ENCODE data around the gene RTP2.

The RTP2 gene

DNA sequence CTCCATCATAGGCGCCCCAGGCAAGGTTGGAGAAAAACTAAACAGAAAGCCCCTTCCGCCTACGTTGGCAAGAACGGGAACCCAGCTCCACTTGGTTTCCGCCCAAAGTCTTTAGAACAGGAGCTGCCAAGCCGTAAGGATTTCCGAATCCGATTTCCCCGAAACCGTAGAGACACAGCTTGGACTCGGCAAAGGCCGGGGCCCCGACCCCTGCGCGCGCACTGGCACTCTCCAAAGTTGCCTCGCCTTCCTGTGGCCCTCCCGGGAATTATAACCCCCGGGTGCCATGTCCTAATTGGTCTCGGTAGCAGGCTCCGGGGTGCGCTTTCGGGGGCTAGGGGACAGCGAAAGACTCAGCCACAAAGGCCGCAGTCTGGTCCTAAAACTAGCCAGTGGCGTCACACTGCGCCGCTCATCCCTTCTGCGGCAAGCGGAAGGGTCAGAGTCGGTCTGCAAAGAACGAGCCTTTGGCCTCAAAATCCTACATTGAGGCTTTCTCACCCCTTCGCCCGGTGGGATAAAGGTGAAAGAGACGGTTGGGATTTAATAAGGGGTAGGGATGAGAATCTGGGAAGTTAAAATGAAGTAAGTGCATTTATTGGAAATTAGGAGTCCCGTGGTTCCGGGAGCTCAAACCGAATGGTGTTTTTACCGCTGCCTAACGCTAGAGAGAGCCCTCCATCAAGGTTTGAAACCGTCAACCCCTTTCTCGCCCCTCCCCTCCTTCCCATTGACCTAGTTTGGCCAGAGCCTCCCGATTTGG lies 36.2 kb upstream of the RTP2 start:
- DNase-seq (ENCODE audit: low read depth, low spot score): no peak

DNA sequence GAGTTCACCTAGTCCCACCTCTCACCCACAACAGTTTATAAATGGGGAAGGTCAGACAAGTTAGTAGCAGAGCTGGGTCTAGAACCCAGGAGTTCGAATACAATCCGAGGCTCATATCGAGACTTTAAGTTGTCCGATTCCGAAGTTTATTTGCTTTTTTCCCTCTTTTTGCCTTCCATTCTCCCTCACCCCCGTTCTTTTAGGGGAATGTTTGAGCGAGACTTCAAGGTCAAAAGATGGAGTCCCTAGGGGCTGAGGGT lies 35.6 kb upstream of the RTP2 start:
- DNase-seq (ENCODE audit: low read depth, low spot score): no peak

DNA sequence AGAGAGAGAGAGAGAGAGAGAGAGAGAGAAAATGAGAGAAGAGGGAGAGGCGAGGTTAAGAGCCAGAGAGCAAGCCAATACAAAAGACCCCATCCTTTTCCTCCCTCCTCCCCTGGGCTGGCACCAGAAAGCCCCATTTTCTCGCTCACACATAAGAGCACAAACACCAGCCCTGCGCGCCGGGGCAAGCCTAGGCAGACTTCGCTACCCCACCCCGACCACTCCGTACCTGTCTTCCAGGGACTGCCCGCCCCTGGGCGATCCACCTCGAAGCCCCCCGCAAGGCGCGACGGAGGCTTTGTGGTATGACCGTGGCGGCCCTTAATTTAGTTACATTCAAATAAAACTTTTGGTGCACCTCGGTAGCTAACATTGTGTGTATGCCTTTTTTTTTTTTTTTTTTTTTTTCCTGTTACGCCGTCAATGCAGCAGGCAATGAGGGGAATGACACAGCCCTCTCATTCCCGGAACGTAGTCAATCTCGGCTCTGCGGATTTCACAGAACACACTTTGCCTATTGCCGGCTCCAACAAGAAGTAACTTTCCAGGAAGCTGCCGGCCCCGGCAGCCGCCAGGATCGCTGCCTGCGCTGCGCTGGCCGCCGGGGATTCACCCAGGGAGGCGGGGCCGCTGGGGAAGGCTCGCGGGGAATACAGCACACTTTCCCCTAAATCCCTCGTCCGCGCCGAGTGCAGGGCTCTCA lies 35.2 kb upstream of the RTP2 start:
- no peak for DNase-seq (ENCODE audit: low read depth, low spot score)

DNA sequence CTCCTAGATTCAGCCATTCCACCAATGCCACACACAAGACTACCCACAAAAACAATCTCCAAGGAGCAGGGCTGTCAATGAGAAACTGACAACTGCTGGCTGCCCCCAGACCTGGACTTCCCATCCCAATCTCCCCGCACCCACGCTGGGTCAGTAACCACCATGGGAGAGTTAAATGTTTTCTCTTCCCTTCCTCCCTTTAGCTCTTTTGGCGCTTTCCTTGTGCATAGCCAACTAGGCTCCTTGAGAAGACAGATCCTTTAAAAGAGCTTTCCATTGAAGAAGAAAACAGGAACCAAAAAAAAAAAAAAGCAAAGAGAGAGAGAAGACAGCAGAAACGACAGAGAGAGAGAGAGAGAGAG lies 34.6 kb upstream of the RTP2 start:
- no peak for DNase-seq (ENCODE audit: low read depth, low spot score)

DNA sequence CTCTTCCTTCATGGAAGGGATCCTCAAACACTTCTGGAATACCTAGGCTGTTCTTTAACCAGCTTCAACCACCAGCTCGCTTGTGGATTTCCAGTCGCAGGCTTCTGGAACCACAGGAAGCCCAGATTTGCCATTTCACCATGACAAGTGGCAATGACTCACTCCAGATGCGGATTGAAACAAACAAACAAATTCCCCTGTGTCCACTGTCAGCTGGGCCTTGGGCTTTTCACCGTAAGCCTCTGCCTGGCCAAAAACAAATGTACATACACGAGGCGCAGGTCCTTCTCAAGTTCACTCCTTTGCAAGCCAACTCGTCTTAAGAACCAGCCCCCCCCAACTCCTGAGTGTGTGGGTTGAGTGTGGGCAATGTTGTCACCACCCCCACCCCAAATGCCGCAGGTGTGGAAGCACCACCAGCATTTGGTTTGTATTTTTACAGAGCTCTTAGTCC lies 34.1 kb upstream of the RTP2 start:
- DNase-seq (ENCODE audit: low read depth, low spot score): no peak

DNA sequence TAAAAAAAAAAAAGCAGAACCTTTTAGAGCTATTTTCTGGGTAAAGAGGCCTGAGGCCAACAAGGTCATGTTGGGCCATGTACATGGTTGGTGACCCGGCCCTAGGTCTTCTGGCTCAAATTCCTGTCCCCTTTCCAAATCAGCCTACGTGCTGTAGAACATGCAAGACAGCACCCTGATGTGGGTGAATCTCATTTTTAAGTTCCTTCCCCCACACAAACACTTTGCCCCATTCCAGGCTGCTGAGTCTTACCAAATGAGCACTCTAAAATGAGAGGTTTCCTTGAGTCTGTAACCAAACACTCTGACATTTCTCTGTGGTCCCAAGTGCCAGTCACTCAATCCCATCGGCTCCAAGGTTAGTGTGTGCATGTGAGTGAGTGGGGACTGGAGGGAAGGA lies 33.5 kb upstream of the RTP2 start:
- DNase-seq (ENCODE audit: low read depth, low spot score): no peak

DNA sequence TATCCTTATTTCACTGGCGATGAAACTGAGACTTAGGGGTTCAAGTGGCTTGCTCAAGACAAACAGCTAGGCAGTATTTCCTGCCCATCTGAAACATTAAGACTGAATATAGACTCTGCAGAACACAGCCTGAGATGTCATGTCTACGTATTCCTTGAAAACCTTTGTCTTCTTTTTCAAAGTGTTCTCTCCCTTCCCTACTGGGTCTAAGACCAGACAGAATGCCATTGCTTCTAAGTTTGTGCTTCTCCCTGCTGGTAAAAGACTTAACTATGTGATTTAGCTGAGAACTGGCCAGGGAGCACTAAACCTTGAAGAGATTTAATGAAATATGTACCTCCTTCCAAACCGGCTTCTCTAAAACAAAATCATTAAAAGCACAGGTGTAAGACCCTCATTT lies 33.0 kb upstream of the RTP2 start:
- no peak for DNase-seq (ENCODE audit: low read depth, low spot score)

DNA sequence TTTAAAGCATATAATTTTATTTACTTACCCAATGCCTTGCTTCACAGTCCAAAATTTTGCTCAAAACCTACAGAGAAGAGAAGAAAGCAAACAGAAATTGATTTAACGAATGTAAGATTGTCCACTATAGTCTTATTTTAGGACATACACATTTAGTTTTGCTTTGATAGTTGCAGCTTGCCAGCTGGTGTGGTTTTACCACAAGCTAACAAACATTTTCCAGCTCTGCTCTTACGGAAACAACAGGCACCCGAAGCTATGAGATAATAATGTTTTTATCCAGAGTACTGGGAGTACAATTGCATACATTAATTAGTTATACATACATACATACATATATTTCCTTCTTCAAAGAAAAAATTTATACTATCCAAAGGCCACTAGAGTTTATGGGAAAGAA lies 32.5 kb upstream of the RTP2 start:
- DNase-seq (ENCODE audit: low read depth, low spot score): no peak

DNA sequence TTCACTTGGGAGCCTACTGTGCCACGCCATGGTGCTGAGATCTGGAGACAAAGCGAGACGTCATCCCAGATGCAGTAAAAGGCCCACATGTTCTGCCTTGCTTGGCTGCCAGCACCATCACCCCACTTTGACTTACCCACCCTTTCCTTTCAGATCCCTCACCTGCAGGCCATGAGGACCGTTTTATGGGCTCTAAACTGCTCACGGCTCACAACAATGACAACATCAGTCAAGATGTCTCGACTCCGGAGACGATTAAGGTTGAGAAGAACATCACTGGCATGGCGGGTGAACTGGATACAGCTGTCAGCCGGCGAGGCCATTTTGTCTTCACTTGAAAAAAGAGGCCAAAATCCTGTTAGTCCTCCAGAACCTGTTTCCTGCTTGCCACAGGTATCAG lies 31.0 kb upstream of the RTP2 start:
- no peak for DNase-seq (ENCODE audit: low read depth, low spot score)

DNA sequence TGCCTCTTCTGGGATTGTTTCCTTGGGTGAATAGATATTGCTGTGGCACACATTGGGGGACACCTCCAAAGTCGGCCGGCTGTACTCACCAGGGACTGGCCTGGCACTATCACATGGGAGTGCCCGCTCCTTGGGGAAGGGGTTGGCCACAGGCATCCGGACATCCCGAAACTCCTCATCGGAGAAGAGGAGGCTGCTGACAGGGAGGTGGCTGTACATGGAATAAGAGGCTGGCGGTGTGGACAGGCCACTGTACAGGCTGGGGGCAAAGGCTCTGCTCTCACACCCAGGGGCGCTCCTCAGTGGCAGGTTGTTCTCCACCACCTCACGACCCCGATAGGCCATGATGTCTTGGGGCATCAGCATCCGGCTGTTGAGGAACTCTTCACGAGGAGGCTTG lies 27.2 kb upstream of the RTP2 start:
- no peak for DNase-seq (ENCODE audit: low read depth, low spot score)

DNA sequence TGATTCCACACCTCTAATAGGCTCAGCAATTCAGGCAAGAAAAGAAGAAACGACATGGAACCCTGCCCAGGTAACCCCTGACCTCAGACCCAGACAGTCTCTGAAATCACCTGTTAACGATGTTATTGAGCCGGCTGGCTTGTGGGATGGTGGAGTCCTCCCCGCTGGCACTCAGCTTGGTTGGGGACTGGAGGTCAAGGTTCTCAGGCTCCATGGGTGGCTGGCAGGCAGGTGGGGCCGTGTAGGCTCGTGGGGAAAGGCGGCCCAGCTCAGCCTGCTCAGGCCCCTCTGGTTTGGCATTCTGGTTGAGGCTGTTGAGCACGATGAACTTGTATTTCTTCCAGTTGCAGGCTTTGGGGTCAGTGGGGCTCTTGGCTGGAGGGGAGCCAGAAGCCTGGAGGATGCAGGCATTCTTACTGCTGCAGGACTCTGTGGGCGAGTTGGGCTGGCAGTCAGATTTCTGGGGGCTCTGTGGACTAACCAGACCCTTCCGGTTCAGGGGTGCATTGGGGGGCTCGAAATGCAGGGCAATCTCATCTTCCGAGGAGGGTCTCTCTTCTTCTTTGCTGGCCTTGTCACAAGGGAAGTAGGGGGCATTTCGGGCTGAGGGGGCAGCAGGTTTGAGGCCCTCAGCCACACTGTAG lies 26.7 kb upstream of the RTP2 start:
- DNase-seq (ENCODE audit: low read depth, low spot score): no peak

DNA sequence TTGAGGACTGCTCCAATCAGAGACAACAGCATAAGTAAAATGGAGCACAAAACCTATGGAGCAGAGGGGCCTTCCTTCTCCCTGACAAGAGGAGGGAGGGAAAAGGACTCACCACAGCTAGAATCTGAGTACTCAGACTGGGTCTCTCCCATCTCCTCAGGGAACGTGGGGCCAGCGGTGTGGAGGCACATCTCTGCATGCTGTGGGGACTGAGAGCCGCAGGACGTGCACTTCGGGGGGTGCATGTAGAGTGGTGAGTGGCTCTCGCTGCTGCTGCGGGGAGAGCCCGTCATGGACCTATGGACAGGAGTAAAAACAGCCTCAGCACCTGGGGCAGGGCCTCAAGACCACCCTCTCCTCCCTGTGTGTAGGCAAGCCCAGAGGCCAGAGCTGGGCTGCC lies 25.9 kb upstream of the RTP2 start:
- DNase-seq (ENCODE audit: low read depth, low spot score): no peak

DNA sequence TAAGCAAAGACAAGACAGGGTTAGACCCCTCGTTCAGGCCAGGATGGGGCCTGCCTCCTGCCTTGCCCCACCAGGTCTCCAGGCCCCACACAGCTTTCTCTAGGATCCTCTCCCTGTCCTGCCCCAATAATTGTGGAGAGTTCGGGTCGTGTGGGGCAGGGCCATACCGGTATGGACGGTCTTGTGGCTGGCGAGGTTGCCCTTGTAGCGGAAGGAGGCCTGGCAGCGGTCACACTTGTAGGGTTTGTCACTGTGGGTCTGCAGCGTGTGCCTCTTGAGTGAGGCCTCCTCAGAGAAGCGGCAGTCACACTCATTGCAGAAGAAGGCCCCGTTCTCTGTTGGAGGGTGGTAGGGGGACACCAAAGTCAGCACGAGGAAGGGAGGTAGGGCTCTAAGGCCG lies 24.2 kb upstream of the RTP2 start:
- no peak for DNase-seq (ENCODE audit: low read depth, low spot score)

DNA sequence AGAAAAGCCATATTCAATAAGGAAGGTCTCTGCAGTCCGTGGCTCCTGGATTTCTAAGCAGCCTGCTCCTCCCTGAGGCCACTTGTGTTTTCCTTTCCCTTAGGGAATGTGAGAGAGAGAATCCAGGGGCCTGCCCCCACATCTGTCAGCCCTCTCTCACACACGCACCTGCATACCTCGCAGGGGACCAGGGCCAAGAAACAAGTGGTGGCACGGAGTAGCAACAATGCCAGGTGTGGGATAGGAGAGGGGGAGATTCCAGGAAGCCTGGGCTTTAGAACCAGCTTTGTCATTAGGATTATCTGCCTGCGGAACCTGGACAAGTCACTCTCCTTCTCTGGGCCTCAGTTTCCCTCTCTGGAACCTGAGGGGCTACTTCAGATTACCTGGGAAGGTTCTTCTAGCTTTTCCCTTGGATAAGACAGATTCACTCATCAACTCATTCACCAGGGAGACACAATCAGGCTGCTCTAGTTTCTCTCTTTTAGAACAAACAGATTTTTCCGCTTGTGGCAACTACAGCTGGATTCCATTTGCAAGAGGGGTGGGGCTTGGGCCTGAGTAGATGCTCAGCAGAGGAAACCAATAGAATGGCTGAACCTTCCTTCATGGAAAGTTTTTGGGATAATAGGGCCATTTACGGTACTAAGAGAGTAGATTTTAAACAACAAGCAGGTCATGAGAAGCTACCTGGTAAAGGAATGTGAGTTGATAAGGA lies 23.5 kb upstream of the RTP2 start:
- no peak for DNase-seq (ENCODE audit: low read depth, low spot score)

DNA sequence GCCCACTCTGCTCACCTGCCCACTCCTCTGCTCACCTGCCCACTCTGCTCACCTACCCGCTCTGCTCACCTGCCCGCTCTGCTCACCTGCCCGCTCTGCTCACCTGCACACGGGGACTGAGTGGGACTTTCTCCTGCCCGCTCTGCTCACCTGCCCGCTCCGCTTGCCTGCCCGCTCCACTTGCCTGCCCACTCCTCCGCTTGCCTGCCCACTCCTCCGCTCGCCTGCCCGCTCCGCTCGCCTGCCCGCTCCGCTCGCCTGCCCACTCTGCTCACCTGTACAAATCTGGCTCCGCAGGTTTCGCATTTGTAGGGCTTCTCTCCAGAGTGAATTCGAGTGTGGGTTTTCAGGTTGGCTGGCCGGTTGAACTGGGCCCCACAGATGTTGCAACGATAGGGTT lies 22.9 kb upstream of the RTP2 start:
- DNase-seq (ENCODE audit: low read depth, low spot score): no peak

DNA sequence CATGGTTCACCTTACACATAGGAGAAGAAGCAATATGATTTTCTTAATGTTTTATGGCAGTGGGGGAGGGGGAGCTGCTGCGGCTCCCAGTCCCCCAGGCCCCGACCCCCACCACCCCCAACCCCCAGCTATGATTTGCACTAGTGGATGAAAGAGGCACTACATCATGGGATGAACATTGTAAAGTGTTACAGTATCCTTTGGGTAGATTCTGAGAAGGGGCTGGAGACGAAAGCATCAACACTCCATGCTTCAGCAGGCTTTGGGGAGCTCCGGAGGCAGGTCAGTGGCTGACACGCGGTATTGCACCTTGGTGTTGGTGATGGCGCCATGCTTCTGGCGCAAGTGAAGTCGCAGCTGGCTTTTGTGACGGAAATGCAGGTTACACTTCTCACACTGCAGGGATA lies 19.9 kb upstream of the RTP2 start:
- no peak for DNase-seq (ENCODE audit: low read depth, low spot score)

DNA sequence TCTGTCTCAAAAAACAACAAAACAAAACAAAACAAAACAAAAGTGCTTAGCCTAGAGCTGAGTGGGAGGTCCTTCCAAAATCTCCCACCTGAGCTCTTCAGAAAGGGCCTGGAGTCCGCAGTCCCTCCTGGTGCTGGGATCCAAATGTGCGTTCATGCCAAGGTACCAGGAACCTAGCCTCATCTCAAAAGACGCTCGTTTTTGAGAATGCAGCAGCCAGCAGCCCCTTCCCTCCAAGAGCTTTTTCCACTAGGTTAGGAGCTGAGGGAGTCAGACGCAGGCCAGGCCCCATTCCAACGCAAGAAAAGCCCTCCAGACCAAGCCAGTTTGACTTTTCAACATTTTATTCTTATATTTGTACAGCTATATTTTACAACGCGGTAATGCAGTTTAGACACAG lies 18.7 kb upstream of the RTP2 start:
- DNase-seq (ENCODE audit: low read depth, low spot score): no peak

DNA sequence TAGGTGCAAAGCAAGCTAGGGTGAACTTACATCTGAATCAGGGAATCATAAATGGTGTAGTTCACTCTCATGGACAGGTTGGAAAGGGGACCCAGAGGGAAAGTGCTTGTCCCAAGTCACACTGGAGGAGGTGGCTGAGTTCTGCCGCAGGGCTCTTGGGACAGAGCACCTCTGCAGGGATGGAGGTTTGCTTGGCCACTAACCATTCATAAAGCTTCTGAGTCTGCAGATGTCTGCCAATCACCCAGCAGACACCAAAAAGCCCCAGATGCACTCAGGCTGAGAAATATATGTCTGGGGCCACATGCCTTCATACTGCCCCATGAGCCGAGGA lies 17.9 kb upstream of the RTP2 start:
- DNase-seq (ENCODE audit: low read depth, low spot score): no peak

DNA sequence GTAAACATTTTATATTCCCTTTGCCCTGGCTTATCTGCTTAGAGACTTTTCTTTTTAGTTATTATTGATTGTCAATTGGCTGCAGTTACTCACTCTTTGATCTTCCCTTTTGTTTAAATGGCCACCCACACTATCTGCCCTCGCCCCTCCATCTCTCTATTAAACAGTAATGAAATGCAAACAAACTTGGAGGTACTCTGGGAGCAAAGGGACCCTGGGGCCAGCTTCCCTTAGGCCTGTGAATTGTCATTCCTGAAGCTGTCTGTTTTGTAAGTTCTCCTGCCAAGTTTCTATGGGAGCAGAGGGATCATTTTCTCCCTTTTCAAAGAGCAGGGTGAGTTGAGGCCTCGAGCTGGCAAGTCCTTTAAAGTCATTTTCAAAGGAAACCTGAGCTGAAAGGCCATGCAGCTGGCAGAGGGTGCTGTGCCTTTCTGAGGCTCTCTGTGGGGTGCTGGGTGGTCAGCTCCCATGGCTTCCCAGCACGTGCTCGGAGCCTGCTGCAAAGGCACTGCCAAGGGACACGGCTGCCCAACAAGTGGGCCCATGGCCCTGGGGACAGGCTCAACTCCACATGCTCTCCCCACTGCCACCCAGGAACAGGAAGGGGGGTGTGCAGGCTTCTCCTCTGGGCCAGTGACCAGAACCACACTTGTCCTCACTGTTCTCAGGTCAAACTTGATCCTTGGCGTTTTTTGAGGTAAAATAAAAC lies 17.4 kb upstream of the RTP2 start:
- DNase-seq (ENCODE audit: low read depth, low spot score): no peak

DNA sequence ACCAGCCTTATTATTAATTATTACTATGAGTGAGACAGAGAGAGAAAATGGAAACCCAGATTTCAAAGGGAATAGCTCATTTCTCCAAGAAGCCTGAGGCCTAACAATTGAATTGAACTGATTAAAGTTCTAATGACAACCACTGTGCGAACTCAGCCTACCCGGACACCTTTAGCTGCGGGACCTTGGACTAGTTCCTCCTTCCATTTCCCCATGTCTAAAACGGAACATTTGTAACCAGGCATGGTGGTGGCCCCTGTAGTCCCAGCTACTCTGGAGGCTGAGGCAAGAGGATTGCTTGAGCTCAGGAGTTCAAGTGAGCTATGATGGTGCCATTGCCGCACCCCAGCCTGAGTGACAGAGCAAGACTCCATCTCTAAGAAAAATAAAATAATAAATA lies 16.4 kb upstream of the RTP2 start:
- DNase-seq (ENCODE audit: low read depth, low spot score): no peak

DNA sequence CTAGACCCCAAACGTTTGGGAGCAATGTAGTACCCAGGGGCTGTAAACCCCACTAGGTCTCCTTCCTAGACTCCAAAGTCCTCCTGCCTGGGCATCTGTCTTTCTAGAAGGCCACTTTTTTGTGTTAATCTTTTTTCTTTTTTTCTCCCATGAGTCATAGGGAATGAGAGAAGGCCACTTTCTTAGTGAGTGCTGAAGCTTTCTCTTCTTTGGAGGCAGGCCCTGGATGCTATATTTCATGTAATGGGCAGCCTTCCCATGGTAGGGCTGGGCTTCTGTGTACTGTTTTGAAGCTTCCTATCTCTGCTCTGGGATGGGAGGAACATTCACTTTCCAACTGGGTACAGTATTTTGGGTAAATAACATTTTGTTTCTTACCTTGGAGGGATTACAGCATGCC lies 15.2 kb upstream of the RTP2 start:
- DNase-seq (ENCODE audit: low read depth, low spot score): no peak

DNA sequence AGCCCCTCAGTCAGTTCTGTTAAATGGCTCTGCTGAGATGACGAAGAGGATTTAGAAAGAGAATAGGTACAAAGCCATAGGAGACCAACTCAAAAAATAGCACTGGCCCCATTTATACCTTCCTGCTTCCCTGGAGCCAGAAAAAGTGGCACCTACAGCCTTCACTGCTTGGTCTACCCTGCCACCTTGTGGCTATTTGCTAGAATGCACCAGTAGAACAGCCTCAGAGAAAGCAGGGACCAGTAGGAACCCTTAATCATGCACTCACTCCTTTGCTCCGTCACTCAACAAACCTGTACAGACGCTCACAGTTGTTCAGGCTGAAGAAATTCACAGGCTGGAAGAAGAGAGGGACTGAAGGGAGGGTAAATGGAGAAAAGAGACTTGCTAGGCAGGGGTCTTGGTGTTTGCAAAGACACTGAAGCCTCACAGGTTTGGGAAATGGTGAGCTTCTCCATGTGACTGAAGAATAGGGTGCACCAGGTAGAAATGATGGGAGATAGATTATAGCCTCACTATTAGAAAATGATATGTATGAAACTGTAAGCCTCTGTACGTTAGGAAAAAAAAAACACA lies 12.1 kb upstream of the RTP2 start:
- peak; percentile 37 for DNase-seq (ENCODE audit: low read depth, low spot score)

Data from smooth muscle cell of the brain vasculature (primary cell).